Gastroesophageal sphincter (tissue), 3 donors: Measurements from ENCODE around the gene MPG.

Experiments
- CTCF ChIP-seq, 4 experiments: fragments of 200-600 bp in 2 of 4; fragments of 450-650 bp in 2 of 4; sonication (generic) in 1 of 4; IDR thresholded peaks; one replicate each; pipeline ENCODE4 v1.5.1; 2017 to 2019; ENCODE audit warnings: antibody characterized with exemption in 4 of 4, mild to moderate bottlenecking in 2 of 4, moderate library complexity in 2 of 4
- EP300 ChIP-seq: sonication (generic); formaldehyde crosslinking; IDR thresholded peaks from one replicate; pipeline ENCODE4 v1.6.1; 2017; ENCODE audit warnings: antibody characterized with exemption, mild to moderate bottlenecking
- POLR2A ChIP-seq, 2 donors: fragments of 450-650 bp; IDR thresholded peaks; one replicate each; pipeline ENCODE4 v1.6.1; 2017; ENCODE audit warnings: antibody characterized with exemption in 2 of 2, mild to moderate bottlenecking in 2 of 2, moderate library complexity in 1 of 2
- POLR2AphosphoS5 ChIP-seq: sonication (generic); formaldehyde crosslinking; IDR thresholded peaks from one replicate; pipeline ENCODE4 v1.6.1; 2017; ENCODE audit warnings: antibody characterized with exemption

- TF ChIP-seq POLR2A (IDR thresholded peaks at IDR 0.05): no peak
- TF ChIP-seq POLR2AphosphoS5: no peak
- no peak for TF ChIP-seq CTCF (IDR thresholded peaks at IDR 0.05)
- TF ChIP-seq EP300: no peak
Observed at GRCh38 chr16:94918-95265, 16.9 kb downstream of the MPG start.
